SIG-M5 treated with dmso at 0.1 percent for 504 hours (cell line): Measurements from ENCODE around the gene RRP7A.
"Not testable (repeated sequence)": the region's sequence is repeated elsewhere in the genome, so short reads cannot be mapped to it uniquely, and the experiment has no call there.

Source experiments
- DNase-seq: peaks from one replicate; lab custom pipeline; 2025; ENCODE audit not compliant: unreplicated experiment; lab: John Stamatoyannopoulos, UW

Gene RRP7A

DNA sequence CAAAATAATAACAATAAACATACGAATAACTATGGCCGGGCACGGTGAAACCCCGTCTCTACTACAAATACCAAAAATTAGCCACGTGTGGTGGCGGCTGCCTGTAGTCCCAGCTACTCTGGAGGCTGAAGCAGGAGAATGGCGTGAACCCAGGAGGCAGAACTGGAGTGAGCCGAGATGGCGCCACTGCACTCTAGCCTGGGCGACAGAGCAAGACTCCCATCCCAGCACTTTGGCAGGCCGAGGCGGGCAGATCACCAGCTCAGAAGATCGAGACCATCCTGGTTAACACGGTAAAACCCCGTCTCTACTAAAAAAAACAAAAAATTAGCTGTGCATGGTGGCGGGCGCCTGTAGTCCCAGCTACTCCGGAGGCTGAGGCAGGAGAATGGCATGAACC is 17.0 kb upstream of the RRP7A start:
- not testable (repeated sequence) for DNase-seq

DNA sequence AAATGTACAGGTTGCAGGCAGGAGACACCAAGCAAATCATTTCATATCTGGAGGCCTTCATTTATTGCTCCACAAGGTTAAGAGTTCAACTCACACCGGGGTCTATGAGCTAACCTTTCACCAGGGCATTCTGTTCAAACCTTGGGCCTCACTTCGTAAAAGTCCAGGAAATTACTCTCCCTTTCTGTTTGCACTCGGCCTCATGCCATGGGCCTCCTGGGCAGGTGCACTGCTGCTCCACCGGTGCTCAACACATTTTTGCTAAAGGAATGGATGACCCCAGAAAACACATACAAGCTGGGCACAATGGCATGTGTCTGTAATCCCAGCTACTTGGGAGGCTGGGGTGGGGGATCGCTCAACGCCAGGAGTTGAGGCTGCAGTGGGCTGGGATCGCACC is 16.6 kb upstream of the RRP7A start:
- no peak for DNase-seq

DNA sequence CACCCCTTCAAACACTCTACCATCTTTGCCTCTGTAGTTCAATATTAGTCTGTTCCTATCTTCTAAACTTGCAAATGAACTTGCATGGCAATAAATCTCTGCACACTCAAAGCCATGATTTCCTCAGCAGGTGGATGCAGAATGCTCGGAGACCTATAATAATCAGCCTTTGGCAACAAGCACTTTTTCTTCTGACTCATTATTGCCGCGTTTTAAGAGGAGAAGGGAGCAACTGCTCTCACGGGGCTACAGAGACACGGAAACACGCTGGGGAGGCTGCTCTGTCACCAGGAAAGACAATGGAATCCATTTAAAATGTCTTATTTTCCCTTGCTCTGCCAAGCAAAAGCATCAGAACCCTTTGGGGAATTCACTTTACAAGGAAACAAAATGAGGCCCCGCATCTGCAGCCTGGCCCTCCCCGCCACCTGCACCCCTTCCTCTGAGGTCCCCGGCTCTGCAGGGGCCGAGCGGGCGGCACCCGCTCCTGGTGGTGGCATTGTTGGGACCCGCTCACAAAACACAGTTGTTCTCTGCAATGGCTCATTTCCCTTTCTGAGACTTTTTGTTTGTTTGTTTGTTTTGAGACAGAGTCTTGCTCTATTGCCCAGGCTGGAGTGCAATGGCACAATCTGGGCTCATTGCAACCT is 15.6 kb upstream of the RRP7A start:
- not testable (repeated sequence) for DNase-seq

DNA sequence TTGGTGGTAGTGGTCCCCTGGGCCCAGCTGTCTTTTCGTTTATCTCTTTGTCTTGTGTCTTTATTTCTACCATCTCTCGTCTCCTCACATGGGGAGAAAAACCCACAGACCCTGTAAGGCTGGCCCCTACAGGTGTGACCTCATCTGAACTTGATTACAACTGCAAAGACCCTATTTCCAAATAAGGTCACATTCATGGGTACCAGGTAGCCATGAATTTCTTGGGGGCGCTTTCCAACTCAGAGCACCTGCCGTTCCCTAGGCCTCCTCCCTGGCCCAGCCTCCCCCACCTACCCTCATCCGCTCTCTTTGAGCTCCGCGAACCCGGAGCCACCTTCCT is 14.0 kb upstream of the RRP7A start:
- DNase-seq, result no peak

DNA sequence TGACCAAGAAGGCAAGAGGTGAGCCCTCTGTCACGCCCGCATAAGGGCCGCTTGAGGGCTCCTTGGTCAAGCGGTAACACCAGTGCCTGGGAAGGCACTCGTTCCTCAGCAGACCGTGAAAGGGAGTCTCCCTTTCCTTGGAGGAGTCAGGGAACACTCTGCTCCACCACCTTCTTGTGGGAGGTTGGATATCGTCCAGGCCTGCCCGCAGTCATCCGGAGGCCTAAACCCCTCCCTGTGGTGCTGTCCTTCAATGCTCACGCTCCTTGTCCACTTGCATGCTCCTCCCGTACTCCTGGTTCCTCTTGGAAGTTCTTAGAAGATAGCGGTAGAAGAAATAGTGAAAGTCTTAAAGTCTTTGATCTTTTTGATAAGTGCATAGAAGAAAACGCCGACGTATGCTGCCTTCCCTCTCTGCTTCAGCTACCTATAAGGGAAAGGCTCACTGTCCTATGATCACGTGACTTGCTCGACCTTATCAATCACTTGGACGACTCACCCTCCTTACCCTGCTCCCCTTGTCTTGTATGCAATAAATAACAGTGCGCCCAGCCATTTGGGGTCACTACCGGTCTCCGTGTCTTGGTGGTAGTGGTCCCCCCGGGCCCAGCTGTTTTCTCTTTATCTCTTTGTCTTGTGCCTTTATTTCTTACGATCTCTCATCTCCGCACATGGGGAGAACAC is 11.9 kb upstream of the RRP7A start:
- not testable (repeated sequence) for DNase-seq

DNA sequence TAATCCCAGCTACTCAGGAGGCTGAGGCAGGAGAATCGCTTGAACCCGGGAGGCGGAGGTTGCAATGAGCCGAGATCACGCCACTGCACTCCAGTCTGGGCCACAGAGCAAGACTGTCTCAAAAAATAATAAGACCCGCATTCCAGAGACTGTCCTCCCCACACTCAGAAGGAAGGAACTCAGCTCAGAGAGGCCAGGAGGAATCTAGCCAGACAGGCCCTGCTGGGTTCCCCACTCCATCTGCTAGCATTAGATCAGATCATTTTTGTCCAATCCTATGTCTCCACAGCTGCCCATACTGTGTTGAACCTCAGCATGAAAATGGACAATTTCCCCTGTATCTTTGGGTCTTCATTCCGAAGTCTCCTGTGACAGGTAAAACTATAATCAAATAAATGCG is 9.8 kb upstream of the RRP7A start:
- DNase-seq, result not testable (repeated sequence)

DNA sequence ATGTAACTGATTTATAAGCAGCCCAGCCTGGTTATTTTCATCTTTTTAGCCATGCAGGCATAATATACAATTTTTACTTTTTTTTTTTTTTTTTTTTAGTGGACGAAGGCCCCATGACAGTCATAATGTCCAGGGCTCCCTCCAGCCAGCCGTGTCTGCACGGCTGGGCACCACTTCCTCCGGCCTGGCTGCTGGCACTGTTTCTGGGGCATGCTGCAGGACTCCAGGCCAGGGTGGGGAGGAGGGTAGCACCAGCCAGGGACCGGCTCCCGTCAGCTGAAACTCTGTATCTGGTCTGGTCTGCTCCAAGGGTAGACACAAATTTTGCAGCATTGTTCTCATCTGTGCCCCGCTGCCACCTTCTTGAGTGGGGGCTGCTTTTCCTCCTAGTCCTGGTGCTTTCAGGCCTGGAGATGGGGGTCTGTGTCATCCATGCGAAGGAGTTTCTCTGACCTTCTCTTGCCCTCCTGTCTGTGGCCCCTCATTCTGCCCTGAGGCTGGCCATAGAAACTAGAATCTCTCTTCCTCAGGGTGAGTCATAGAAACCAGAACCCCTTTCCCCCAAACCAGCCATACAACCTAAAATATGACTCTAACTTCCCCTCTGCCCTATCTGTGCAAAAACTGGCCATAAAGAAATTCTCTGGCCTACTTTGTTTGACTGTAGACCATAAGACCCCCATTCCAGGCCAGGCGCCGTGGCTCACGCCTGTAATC is 9.2 kb upstream of the RRP7A start:
- no peak for DNase-seq

DNA sequence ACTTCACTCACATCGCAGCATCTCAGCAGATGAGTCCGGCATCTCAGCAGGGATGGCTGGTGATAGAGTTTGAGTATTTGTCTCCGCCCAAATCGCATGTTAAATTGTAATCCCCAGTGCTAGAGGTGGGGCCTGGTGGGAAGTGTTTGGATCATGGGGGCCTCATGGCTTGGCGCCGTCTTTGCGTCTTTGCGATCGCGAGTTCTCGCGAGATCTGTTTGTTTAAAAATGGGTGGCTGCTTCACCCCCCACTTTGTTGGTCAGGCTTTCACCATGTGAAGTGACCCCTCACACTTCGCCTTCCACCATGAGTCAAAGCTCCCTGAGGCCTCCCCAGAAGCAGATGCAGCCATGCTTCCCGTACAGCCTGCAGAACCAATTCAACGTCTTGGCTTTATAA is 3.0 kb upstream of the RRP7A start:
- DNase-seq, result no peak

DNA sequence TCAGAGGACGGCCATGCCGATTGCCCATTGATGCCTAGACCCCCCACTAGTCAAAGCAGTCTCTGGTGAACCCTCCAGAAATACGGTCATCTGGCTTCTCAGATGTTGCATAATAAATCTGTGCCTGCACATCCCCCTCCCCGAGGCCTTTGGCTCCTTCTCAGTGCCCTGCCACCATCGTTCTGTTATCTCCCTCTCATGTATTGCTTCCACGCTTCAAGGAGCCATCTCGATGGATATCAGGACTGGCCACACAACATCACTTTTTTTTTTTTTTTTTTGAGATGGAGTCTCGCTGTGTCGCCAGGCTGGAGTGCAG is 1.6 kb upstream of the RRP7A start:
- no peak for DNase-seq

DNA sequence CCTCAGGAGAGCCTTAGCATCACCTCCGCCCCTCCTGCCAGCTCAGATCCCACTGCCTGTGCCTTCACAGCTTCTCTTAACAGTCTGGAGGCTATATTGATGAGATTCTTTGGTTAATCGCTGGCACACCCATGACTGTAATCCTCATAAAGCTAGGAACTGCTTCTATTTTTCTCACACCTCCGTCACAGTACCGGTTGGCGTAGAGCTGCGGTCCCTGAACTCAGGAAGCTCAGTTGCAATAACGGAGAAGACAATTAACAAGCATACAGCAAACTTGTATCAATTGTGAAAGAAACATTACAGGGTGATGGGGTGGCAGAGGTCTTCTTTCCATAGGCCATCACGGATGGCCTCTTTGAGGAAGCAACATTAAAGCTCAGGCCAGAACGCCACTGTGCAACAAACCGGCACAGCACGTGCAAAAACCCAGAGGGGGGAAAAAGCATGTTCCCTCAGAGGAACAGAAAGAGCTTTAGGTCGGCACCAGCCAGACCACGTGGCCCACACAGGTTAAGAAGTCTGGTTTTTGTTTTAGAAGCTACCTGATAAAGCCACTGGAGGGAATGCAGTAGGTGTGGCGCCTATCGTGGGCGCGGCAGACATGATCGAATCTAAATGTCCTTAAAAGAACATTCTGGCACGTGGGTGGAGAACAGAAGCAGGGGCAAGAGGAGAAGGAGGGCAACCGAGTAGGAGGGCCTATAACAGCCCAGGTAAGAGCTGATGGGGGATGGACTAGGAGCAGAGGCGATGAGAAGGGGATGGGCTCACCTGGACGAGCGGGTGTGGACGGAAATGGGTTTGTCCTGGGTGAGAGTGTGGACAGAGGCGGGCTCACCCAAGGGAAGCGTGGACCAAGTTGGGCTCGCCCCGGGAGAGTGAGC is 715 bp downstream of the RRP7A start:
- DNase-seq, result not testable (repeated sequence)

DNA sequence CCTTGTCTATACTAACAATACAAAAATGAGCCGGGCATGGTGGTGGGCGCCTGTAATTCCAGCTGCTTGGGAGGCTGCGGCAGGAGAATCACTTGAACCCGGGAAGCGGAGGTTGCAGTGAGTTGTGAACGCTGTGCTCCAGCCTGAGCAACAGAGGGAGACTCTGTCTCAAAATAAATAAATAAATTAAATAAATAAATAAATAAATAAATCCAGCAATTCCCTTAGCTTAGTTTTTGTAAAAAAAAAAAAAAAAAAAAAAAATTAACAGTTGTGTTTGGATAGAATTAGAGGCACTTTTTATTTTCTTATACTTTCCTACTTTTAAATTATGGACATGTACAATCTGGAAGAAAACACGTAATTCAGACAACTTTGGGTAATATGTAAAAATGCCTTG is 2.5 kb downstream of the RRP7A start:
- not testable (repeated sequence) for DNase-seq

DNA sequence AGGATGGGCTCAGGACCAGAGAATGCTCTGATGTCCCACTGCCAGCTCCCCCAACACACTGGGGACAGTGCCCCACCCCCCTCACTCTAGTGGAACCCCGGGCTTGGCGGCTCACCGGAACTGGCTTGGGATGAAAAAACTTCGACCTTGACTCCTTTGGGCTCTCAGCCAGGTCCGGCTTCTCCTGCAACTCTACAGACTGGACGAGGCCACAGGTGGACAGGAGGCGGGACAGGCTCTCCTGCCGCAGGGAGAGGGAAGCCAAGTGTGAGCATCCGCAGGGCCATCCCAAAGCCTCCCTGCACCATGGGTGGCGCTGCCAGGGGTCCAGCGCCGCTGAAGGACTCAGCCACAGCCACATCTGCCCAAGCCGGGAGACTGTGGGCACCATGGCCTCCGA is 3.7 kb downstream of the RRP7A start:
- DNase-seq, result no peak

DNA sequence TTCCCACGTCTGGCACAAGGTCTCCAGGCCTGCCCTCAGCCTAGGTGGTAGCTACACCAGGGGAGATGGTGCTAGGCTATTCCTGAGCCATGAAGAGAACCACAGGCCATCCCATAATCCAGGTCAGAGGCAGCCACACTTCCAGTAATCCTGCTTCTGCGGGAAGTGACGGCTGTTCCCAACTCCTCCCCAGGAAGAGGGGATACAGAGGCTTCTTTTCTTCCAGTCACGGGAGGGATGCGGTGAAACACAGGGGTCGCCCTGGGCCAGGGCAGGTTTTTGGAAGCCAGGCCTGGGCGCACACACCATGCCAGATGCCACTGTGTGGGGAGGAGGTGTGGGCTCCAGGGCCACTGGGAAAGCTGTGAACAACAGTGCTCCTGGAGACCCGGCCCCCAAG is 4.3 kb downstream of the RRP7A start:
- DNase-seq, result not testable (repeated sequence)

DNA sequence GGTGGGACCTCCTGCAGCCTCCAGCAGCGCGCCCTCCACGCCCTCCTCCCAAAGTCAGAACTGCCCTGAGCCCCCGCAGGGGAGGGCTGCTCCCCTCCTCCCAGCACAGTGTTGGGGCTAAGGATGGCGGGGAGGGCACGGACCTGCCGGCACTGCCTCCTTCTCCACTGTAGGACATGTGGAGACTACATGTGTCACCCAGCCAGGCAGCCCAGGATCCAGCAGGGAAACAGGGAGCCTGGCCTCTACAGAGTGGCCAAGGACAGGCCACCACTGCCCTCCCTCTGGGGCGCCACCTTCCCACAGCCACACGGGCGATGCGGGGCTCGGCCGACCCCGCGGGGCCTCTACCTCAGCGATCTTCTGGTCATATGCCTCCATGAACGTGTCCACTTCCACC is 5.3 kb downstream of the RRP7A start:
- not testable (repeated sequence) for DNase-seq

DNA sequence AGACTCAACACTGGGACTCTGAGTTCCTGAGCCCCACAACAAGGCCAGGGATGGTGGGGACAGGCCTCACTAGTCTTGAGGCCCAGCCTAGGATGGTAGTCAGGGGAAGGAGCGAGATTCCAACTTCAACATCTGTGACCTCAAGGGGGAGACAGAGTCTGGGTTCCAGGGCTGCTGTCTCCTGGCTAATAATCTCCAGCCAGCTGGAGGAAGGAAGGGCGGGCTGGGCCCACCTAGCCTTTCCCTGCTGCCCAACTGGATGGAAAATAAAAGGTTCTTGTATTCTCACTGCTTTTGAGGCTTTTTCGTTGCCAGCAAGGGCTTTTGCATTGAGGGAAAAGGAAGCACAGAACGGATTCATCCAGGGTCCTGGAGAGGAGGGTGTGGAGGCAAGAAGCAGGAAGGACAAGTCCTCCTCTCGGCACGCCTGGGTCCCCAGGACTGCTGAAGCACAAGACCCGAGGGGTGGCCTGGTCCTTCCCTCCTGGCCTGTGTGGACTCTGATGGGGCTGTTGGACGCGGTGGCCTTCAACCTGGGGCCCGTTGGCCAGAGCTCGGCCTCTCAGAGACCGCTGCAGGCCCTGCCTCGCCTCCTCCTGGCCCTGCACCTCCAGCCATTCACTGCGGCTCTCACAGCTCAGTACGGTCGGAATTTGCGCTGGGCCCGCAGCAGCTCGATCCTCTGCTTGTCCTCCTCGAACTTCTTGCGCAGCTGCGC is 7.2 kb downstream of the RRP7A start:
- DNase-seq, result not testable (repeated sequence)

DNA sequence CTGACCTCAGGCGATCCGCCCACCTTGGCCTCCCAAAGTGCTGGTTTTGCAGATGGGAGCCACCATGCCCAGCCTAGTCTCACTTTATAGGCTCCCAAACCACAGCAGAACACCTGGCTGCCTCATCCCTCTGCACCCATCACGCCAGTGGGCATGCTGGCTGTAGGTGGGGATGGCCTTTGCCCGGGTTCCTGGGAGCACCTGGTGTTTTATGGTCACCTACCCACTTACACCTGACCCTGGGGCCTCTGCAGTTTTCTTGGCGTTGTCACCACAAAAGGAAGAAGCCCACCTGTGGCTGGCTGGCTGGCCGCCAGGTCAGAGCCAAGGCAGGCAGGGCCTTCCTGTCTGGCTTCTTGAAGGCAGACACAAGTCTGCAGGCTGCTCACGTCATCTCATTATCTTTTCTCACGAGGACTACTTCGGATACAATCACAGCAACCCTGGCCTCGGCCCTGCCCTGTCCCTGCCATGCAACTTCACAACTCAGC is 8.2 kb downstream of the RRP7A start:
- no peak for DNase-seq

DNA sequence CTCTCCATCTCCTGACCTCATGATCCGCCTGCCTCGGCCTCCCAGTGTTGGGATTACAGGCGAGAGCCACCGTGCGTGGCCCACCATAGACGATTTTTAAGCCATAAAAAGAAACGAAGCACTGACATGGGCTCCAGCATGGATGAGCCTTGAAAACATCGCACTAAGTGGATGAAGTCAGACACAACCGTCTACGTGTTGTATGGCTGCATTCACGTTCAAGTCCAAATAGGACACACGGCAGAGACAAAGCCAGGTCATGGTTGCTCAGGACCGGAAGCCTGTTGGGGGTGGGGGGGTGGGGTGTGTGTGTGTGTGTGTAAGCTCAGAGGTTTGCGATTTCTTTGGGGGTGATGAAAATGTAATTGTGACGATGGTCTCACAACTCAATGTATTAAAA is 10.0 kb downstream of the RRP7A start:
- DNase-seq, result no peak

DNA sequence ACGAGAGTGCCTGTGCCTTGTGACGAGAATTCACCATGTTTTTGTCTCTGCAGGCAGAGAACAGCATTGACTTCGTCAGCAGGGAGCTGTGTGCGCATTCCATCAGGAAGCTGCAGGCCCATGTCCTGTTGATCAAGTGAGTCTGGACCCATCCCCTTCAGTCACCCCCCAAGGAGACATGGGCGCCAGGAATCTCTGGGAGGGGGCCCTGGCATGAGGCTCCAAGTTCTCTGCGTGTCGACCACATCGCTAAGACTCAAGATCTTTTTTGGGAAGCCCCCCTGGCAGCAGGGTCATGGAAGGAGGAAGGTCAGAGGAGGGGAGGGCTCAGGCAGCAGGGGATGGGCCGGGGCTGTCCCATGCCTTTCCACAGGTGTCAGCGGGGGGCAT is 10.6 kb downstream of the RRP7A start:
- not testable (repeated sequence) for DNase-seq

DNA sequence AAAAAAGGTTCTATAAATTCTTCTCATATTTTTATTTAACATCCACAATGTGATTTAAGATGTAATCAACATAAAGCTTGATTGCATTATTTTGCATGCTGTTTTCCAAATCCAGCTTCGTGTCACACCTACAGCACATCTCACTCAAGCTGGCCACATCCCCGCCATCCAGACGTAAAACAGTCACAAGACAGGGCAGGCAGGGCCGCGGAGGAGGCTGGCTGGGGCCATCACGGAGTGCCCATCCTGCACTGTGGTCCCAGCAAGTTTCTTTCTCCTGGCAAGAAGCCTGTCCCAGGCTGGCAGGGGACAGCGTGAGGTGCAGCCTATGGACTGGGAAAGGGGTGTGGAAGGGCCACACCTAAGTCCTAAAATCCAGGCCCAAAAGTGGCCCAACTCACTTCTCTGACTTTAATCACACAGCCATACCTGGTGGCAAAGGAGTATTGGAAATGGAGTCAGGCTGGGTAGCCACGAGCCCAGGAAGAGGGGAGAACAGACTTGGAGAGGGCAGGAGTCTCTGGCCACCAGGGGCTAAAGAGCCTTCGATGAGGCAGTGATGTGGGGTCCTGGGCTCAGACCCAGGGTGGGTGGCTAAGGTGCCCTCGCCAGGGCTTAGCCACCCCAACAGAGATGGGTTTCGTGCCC is 11.1 kb downstream of the RRP7A start:
- not testable (repeated sequence) for DNase-seq

DNA sequence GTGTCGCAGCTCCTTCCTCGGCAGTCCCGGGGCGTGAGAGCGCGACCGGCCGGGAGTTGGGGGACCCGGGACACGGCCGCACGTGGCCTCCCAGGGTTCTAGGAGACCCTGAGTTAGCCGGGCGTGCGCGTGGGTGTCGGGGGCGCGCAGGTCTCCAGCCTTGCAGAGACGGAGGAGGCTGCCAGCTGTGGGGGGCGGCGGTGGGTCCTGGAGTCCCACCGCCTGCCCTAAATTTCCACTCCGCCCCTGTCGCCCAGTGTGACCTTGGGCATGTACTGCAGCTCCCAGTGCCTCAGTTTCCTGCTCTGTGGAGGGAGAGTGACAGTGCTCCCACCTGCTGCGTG is 18.8 kb downstream of the RRP7A start:
- no peak for DNase-seq
